Measurements from ENCODE around the gene TMEM231.

DNA sequence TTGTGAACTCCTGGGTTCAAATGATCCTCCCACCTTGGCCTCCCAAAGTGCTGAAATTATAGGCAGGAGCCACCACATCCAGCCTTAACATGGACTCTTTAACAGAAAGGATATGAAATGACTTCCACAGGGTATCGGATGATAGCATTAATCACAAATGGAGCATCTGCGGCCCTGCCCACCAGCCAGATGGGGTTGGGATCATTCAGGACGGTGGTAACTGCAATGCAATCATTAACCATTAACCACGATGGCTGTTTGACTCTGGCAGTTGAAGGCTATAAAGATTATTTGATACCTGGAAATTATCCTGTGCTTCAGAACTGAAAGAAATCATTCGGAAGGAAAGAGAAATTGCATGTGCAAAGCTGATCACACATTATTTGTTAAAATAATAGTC, 14.8 kb downstream of the TMEM231 start:
- TF ChIP-seq, protein P1, sequence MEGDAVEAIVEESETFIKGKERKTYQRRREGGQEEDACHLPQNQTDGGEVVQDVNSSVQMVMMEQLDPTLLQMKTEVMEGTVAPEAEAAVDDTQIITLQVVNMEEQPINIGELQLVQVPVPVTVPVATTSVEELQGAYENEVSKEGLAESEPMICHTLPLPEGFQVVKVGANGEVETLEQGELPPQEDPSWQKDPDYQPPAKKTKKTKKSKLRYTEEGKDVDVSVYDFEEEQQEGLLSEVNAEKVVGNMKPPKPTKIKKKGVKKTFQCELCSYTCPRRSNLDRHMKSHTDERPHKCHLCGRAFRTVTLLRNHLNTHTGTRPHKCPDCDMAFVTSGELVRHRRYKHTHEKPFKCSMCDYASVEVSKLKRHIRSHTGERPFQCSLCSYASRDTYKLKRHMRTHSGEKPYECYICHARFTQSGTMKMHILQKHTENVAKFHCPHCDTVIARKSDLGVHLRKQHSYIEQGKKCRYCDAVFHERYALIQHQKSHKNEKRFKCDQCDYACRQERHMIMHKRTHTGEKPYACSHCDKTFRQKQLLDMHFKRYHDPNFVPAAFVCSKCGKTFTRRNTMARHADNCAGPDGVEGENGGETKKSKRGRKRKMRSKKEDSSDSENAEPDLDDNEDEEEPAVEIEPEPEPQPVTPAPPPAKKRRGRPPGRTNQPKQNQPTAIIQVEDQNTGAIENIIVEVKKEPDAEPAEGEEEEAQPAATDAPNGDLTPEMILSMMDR (IDR thresholded peaks at IDR 0.05), result no peak
- TF ChIP-seq POLR2AphosphoS5 (IDR thresholded peaks at IDR 0.05) (peak in 2 of 3 donors; percentile 22 to 44), POLR2A (IDR thresholded peaks at IDR 0.05) (no peak)

Measured in transverse colon (tissue), 4 donors.